ENCODE data around the gene PDE4D. TPM values are rescaled to one million over a fixed set of nuclear protein-coding genes. Genes with fewer than 3 reads are reported as not detected.

PDE4D gene
- total and polyA plus RNA-seq, 2 donors (not counting 3 experiments of a cell fraction or from before 2014, with no cell fraction given), result 34.5 to 51.2 TPM

DNA sequence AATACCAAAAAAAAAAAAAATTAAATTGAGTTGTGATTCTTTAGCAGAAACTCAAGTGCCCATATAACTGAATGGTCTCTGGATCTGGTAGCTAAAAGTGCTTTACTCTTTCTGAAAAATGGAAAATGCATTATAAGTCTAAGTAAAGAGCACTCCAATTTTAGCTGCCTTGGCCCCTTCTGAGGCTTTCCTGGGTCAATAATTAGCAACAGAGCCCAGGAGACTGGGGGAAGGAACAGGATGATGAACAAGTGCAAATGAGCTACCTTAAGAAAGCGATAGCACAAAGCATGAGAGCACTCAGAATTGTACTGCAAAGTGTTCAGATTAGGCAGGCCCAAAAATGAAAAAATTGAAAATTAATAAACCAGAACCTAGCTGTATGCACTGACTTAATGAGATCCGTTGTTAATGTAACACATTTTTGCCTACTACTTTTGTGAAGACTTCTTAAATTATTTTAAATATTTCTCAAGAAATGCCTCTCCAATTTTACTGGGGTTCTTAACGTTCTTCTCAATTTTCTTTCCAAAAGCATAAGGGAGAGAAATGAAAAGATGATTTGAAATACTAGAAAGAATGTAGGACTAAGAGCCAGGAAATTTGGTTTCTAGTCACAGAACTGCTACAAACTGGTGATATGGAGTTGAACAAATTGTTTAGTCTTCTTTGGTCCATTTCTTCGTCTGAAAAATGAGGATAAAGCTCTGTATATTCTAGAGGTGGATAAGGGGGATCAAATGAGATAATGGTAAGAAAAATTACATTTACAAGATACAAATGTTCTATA lies 566.1 kb downstream of the PDE4D start:
- H3K9ac ChIP-seq (replicated peaks; ENCODE audit: extremely low read depth, insufficient read depth, low read length), result no peak overlapping the region
- no peak overlapping the region for H2AFZ ChIP-seq (ENCODE audit: low read depth, low read length)
- FAIRE-seq (no peak), DNase-seq (ENCODE audit: low read depth, low spot score) (no peak)
- H3K4me1 ChIP-seq (ENCODE audit: control insufficient read depth, extremely low read depth, insufficient read depth, low read length), result peaks cover 4% of the 10 kb centered on the region
- H4K20me1 ChIP-seq (replicated peaks; ENCODE audit: control insufficient read depth, extremely low read depth, insufficient read depth, low read length), result no peaks in the 10 kb centered on the region
- no peaks in the 10 kb centered on the region for H3K9me1 ChIP-seq (replicated peaks; ENCODE audit: control insufficient read depth, extremely low read depth, insufficient read depth, low read length)
- H3K79me2 ChIP-seq (ENCODE audit: control insufficient read depth, insufficient read depth, low read length), result no peaks in the 10 kb centered on the region
- H3K4me3 ChIP-seq (replicated peaks in 1 of 3; ENCODE audit: insufficient read depth in 1 of 3, low read depth in 1 of 3, low read length in 3 of 3), result no peak overlapping the region
- TF ChIP-seq GATA2 (IDR thresholded peaks at IDR 0.05; ENCODE audit: insufficient read depth, insufficient read length, low read depth, low read length) (no peak), POLR2A (IDR thresholded peaks at IDR 0.05; ENCODE audit: low read depth, low read length) (no peak), FOS (IDR thresholded peaks at IDR 0.05; ENCODE audit: borderline replicate concordance, insufficient read depth, low read length) (no peak), POLR2AphosphoS5 (IDR thresholded peaks at IDR 0.05; ENCODE audit: insufficient read depth, low read depth, low read length) (no peak), EZH2 (IDR thresholded peaks at IDR 0.05; ENCODE audit: borderline replicate concordance, low read depth, low read length, severe bottlenecking) (no peak), JUN (IDR thresholded peaks at IDR 0.05; ENCODE audit: borderline replicate concordance, insufficient read depth, insufficient read length, low read depth) (no peak), MYC (IDR thresholded peaks at IDR 0.05; ENCODE audit: low read depth, low read length) (no peak)
- TF ChIP-seq, protein P1, sequence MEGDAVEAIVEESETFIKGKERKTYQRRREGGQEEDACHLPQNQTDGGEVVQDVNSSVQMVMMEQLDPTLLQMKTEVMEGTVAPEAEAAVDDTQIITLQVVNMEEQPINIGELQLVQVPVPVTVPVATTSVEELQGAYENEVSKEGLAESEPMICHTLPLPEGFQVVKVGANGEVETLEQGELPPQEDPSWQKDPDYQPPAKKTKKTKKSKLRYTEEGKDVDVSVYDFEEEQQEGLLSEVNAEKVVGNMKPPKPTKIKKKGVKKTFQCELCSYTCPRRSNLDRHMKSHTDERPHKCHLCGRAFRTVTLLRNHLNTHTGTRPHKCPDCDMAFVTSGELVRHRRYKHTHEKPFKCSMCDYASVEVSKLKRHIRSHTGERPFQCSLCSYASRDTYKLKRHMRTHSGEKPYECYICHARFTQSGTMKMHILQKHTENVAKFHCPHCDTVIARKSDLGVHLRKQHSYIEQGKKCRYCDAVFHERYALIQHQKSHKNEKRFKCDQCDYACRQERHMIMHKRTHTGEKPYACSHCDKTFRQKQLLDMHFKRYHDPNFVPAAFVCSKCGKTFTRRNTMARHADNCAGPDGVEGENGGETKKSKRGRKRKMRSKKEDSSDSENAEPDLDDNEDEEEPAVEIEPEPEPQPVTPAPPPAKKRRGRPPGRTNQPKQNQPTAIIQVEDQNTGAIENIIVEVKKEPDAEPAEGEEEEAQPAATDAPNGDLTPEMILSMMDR (IDR thresholded peaks at IDR 0.05; ENCODE audit: extremely low read depth in 1 of 2, insufficient read depth in 1 of 2, low read depth in 1 of 2, low read length in 2 of 2), result no peak
- TF ChIP-seq, protein P2, sequence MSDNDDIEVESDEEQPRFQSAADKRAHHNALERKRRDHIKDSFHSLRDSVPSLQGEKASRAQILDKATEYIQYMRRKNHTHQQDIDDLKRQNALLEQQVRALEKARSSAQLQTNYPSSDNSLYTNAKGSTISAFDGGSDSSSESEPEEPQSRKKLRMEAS (IDR thresholded peaks at IDR 0.05; ENCODE audit: insufficient read depth, insufficient read length), result no peak
- dilution Hi-C loops (cut with MboI; ENCODE audit: extremely low pct_ligation_motif_present, low sequenced_read_pairs), result no loop called here
- CTCF ChIA-PET, result interaction anchor here (0.9 to 3.8 kb wide), 6 partner anchors 9 to 52 kb away, joined by 3 to 15 read pairs (median 6); no protein-coding TSS in a partner anchor
- H3K27me3 ChIP-seq (ENCODE audit: control insufficient read depth in 2 of 2, insufficient read depth in 2 of 2, low read length in 2 of 2), result peaks cover 3 to 6% of the 10 kb centered on the region in 2 experiments
- no peak overlapping the region for H3K4me2 ChIP-seq (ENCODE audit: insufficient read depth, low read length)
- H3K36me3 ChIP-seq (ENCODE audit: control insufficient read depth in 2 of 2, extremely low read depth in 1 of 2, insufficient read depth in 2 of 2, low read length in 2 of 2), result no peaks in the 10 kb centered on the region
- no peak overlapping the region for H3K27ac ChIP-seq (ENCODE audit: insufficient read depth, low read depth, low read length)
- intact Hi-C loops (cut with micrococcal nuclease), result no loop called here
- no TSS peak for BruUV-seq (replicated peaks)
- no peaks in the 10 kb centered on the region for H3K9me3 ChIP-seq (replicated peaks; ENCODE audit: control insufficient read depth, insufficient read depth, low read length)
- POLR2A ChIA-PET, result no interaction called here

Data from endothelial cell of umbilical vein (primary cell).